GM19099 (cell line): ENCODE data around the gene UXS1.

Experiments
- POLR2A ChIP-seq: IDR thresholded peaks from 3 replicates; pipeline ENCODE4 v1.6.1; 2011; ENCODE audit warnings: low read depth; ENCODE audit not compliant: insufficient read length; ENCODE audit errors: extremely low read depth

The UXS1 gene

GRCh38 chr2:106098081-106098480 lies 96.0 kb downstream of the UXS1 start:
- no peak for TF ChIP-seq POLR2A

GRCh38 chr2:106097038-106098000 lies 96.8 kb downstream of the UXS1 start:
- no peak for TF ChIP-seq POLR2A

GRCh38 chr2:106096299-106097037 lies 97.6 kb downstream of the UXS1 start:
- no peak for TF ChIP-seq POLR2A

- TF ChIP-seq POLR2A, result no peak
Measured at GRCh38 chr2:106095478-106096298, 98.4 kb downstream of the UXS1 start.

DNA sequence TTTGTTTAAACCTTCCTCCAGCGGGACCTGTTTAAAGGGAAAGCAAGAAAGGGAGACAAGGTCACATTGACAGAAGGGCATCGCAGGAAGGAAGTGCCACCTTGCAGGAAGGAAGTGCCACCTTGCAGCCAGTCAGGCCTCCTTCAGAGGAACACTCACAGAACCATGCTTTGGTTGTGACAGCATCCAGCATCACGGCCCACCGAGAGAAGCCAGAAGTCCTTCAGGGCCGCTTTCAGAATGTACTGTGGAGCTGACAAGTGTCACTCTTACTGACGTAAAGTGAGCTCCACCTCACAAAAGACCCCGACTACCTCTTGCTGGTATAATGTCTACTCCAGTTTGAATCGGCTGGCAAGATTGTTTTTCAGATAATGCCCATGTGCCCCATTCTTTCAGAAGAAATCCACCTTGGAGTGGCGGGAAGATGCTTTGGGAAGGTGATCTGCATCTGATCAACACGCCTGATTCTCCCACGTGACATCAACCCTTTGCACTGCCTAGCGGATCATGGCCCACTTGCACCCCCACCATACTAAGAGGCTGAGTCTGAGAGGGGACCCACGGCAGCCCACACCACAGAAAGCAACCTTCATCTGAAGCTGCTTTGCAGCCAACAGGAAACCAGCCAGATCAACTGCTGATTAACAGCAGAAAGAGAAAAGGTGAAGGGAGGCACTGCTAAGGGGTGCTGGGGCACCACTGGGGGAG lies 99.8 kb downstream of the UXS1 start:
- no peak for TF ChIP-seq POLR2A

- no peak for TF ChIP-seq POLR2A
Measured at GRCh38 chr2:106090916-106091618, 103.0 kb downstream of the UXS1 start.

GRCh38 chr2:106089611-106090010 lies 104.5 kb downstream of the UXS1 start:
- TF ChIP-seq POLR2A, result no peak

GRCh38 chr2:106085181-106085940 lies 108.7 kb downstream of the UXS1 start:
- no peak for TF ChIP-seq POLR2A

DNA sequence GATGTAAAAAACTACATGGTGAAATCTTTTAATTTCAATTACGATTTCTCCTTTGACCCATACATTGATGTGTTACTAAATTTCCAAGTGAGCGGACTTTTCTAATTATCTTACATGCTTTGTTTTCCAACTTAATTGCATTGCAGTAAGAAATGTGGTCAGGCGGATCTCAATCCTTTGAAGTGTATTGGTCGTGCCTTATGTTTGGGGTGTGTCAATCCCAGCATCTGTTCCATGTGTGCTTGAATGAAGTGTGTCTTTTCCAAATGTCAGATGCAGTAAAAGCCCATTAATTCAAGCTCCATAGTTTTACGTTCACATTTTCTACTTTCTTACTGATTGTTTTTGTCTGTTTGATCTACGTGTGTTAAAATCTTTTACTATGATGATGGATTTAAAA lies 113.1 kb downstream of the UXS1 start:
- TF ChIP-seq POLR2A, result no peak

GRCh38 chr2:106078096-106078495 lies 116.0 kb downstream of the UXS1 start:
- TF ChIP-seq POLR2A, result no peak

DNA sequence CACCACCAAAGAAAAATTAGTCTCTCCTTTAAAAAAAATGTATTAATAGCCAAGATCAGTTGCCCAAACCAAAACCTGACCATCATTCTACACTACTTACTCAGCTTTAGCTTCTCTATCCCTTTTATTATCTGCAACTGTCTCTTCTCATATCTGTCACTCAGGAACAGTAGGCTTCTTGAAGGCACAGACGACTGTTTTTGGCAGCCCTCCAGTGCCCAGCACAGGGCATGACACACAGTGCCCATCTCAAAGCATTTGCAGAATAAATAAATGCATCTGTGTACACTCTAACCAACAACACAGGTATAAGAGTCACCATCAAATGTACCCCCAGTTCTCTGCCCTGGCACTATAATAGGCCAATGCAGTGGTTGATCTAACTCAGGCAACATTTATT lies 117.2 kb downstream of the UXS1 start:
- TF ChIP-seq POLR2A, result no peak

GRCh38 chr2:106075048-106075447 lies 119.1 kb downstream of the UXS1 start:
- TF ChIP-seq POLR2A, result no peak
